ENCODE results near the gene ADGRF5.

- TF ChIP-seq, protein P1, sequence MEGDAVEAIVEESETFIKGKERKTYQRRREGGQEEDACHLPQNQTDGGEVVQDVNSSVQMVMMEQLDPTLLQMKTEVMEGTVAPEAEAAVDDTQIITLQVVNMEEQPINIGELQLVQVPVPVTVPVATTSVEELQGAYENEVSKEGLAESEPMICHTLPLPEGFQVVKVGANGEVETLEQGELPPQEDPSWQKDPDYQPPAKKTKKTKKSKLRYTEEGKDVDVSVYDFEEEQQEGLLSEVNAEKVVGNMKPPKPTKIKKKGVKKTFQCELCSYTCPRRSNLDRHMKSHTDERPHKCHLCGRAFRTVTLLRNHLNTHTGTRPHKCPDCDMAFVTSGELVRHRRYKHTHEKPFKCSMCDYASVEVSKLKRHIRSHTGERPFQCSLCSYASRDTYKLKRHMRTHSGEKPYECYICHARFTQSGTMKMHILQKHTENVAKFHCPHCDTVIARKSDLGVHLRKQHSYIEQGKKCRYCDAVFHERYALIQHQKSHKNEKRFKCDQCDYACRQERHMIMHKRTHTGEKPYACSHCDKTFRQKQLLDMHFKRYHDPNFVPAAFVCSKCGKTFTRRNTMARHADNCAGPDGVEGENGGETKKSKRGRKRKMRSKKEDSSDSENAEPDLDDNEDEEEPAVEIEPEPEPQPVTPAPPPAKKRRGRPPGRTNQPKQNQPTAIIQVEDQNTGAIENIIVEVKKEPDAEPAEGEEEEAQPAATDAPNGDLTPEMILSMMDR (IDR thresholded peaks at IDR 0.05; ENCODE audit: low read length): no peak
- TF ChIP-seq EZH2 (IDR thresholded peaks at IDR 0.05; ENCODE audit: borderline replicate concordance, low read length): no peak
These were observed 4.7 kb upstream of the ADGRF5 start for GRCh38 chr6:46926481-46926880.
